B cell (primary cell): ENCODE data around the gene BNIP3. TPM values are rescaled to one million over a fixed set of nuclear protein-coding genes. Genes with fewer than 3 reads are reported as not detected.

Experiments
- ATAC-seq: fragments of 200-7000 bp; cut with Tn5 transposase; one replicate; pipeline ENCODE4 v1.10.0; 2021; ENCODE audit warnings: low read depth, mild to moderate bottlenecking, moderate number of reproducible peaks, moderate library complexity
- CTCF ChIA-PET: fragments of 350-600 bp; sonication (Branson Sonifier 250); formaldehyde crosslinking; loops from one replicate; lab custom pipeline; 2021; ENCODE audit warnings: antibody characterized with exemption, inconsistent platforms; lab: Charles Lee
- POLR2A ChIA-PET: fragments of 350-600 bp; sonication (Branson Sonifier 250); formaldehyde crosslinking; loops from one replicate; lab custom pipeline; 2021; ENCODE audit warnings: antibody characterized with exemption; lab: Charles Lee
- DNase-seq: peaks from one replicate; pipeline ENCODE4 v3.0.0; 2013
- H2AFZ ChIP-seq: 2 replicates; pipeline ENCODE4 v1.6.1; 2012; ENCODE audit warnings: mild to moderate bottlenecking, low read depth, low read length; ENCODE audit not compliant: insufficient read depth, poor library complexity, severe bottlenecking
- H3K27ac ChIP-seq, 2 donors: 1 replicate in 1 of 2; 2 replicates in 1 of 2; pipeline ENCODE4 v1.5.1; 2012 to 2013; ENCODE audit warnings: low read length in 2 of 2, mild to moderate bottlenecking in 2 of 2, moderate library complexity in 1 of 2
- H3K27me3 ChIP-seq, 4 experiments: fragments of 200-600 bp in 1 of 4; sonication (generic) in 1 of 4; replicated peaks in 1 of 4; 1 replicate in 2 of 4; 2 replicates in 2 of 4; pipeline versions ENCODE4 v1.6.1 to v1.7.0; 2013 to 2016; ENCODE audit warnings: low read length in 3 of 4, mild to moderate bottlenecking in 2 of 4, mixed read lengths in 1 of 4, moderate library complexity in 1 of 4; ENCODE audit not compliant: insufficient read depth in 4 of 4, control insufficient read depth in 3 of 4; ENCODE audit errors: control extremely low read depth in 1 of 4
- H3K36me3 ChIP-seq, 2 experiments: replicated peaks in 1 of 2; 1 replicate in 1 of 2; 2 replicates in 1 of 2; pipeline versions ENCODE4 v1.6.1 to v1.7.1; 2013; ENCODE audit warnings: low read length in 1 of 2; ENCODE audit not compliant: insufficient read depth in 2 of 2, control insufficient read depth in 1 of 2; ENCODE audit errors: control extremely low read depth in 1 of 2, extremely low read depth in 1 of 2
- H3K4me1 ChIP-seq, 2 donors: fragments of 200-600 bp in 1 of 2; sonication (generic) in 1 of 2; 1 replicate in 1 of 2; 2 replicates in 1 of 2; pipeline versions ENCODE4 v1.5.1 to v1.6.1; 2013 to 2017; ENCODE audit warnings: low read length in 2 of 2; ENCODE audit not compliant: control insufficient read depth in 2 of 2, insufficient read depth in 2 of 2
- H3K4me2 ChIP-seq: replicated peaks from 2 replicates; pipeline ENCODE3; 2012; ENCODE audit warnings: mild to moderate bottlenecking, low read depth, low read length; ENCODE audit not compliant: poor library complexity, severe bottlenecking
- H3K4me3 ChIP-seq, 5 experiments: fragments of 200-600 bp in 1 of 5; sonication (generic) in 1 of 5; 1 replicate in 3 of 5; 2 replicates in 2 of 5; pipeline versions ENCODE4 v1.5.1 to v1.7.0; 2011 to 2016; ENCODE audit warnings: low read length in 4 of 5, mild to moderate bottlenecking in 4 of 5, low read depth in 2 of 5, control low read depth in 1 of 5, moderate library complexity in 1 of 5; ENCODE audit not compliant: insufficient read depth in 1 of 5; ENCODE audit errors: control extremely low read depth in 1 of 5, extremely low read depth in 1 of 5
- H3K79me2 ChIP-seq: fragments of 200-600 bp; sonication (generic); one replicate; pipeline ENCODE4 v1.6.0; 2016; ENCODE audit warnings: low read length; ENCODE audit not compliant: control insufficient read depth, insufficient read depth
- H3K9ac ChIP-seq: fragments of 200-600 bp; sonication (generic); 2 replicates; pipeline ENCODE4 v1.6.1; 2017; ENCODE audit warnings: mild to moderate bottlenecking, low read length, moderate library complexity
- H3K9me3 ChIP-seq, 3 donors: one replicate each; pipeline versions ENCODE4 v1.6.1 to v1.7.1; 2013; ENCODE audit warnings: low read length in 2 of 3; ENCODE audit not compliant: control insufficient read depth in 2 of 3, insufficient read depth in 1 of 3; ENCODE audit errors: control extremely low read depth in 1 of 3
- H4K20me1 ChIP-seq: 2 replicates; pipeline ENCODE4 v1.6.0; 2012; ENCODE audit warnings: mild to moderate bottlenecking, low read length; ENCODE audit not compliant: insufficient read depth, control insufficient read depth, poor library complexity, severe bottlenecking
- H3K27ac Mint-ChIP-seq: one replicate; pipeline ENCODE4 v1.8.0; 2021; ENCODE audit warnings: mixed read lengths
- H3K27me3 Mint-ChIP-seq: one replicate; pipeline ENCODE4 v1.8.0; 2021; ENCODE audit warnings: mixed read lengths
- H3K4me1 Mint-ChIP-seq: one replicate; pipeline ENCODE4 v1.8.0; 2021; ENCODE audit warnings: mixed read lengths
- H3K4me3 Mint-ChIP-seq: one replicate; pipeline ENCODE4 v1.8.0; 2021; ENCODE audit warnings: mixed read lengths
- H3K9me3 Mint-ChIP-seq: one replicate; pipeline ENCODE4 v1.8.0; 2022; ENCODE audit warnings: mixed read lengths; ENCODE audit not compliant: insufficient read depth
- CTCF ChIP-seq: fragments of 200-600 bp; IDR thresholded peaks from one replicate; pipeline ENCODE4 v1.8.0; 2022; ENCODE audit warnings: antibody characterized with exemption, mild to moderate bottlenecking
- EZH2 ChIP-seq: IDR thresholded peaks from 2 replicates; pipeline ENCODE4 v1.6.1; 2012; ENCODE audit warnings: borderline replicate concordance, low read depth, mild to moderate bottlenecking, moderate library complexity, low read length; ENCODE audit not compliant: insufficient read depth, poor library complexity, severe bottlenecking
- WGBS: methylation state at CpG from one replicate; pipeline ENCODE4 v1.1.5; 2013; ENCODE audit warnings: missing lambda C conversion rate; ENCODE audit not compliant: insufficient coverage; 5-methylcytosine and 5-hydroxymethylcytosine counted together
- intact Hi-C: fragments of 100-400 bp; cut with micrococcal nuclease; formaldehyde crosslinking; loops from one replicate; pipeline ENCODE4 v1.10.0; 2022
- polyA plus RNA-seq: library from polyadenylated mRNA; depleted of rRNA; stranded (reverse); fragments of >200 nt; gene quantifications from 2 replicates; pipeline ENCODE4 v1.2.3, GENCODE V29; 2012
- total RNA-seq, 2 donors: library from RNA; stranded (reverse); fragments of 120-200 nt in 1 of 2; gene quantifications; 1 replicate in 1 of 2; 2 replicates in 1 of 2; pipeline versions ENCODE4 v1.2.3 to v1.2.4, GENCODE V29; 2013 to 2022

Gene BNIP3
- total and polyA plus RNA-seq, 2 donors (not counting 1 experiment from before 2014, with no cell fraction given), result 7.1 to 10.9 TPM

GRCh38 chr10:132027423-132027983, 45.8 kb upstream of the BNIP3 start:
- no peaks in the 10 kb centered on the region for H3K36me3 ChIP-seq
- CTCF ChIA-PET, result no interaction called here
- Mint-ChIP-seq H3K27me3 (peaks cover 49% of the 10 kb centered on the region), H3K4me1 (peaks cover 5% of the 10 kb centered on the region), H3K4me3 (no peak overlapping the region), H3K9me3 (no peaks in the 10 kb centered on the region), H3K27ac (no peak overlapping the region)
- intact Hi-C loops, result no loop called here
- H4K20me1 ChIP-seq, result no peaks in the 10 kb centered on the region
- H3K27me3 ChIP-seq, result peaks cover 0 to 8% (median 4%) of the 10 kb centered on the region in 4 experiments
- ATAC-seq (no peak), DNase-seq (no peak)
- no peak overlapping the region for H3K4me2 ChIP-seq
- 76% methylated on average over 2 of the region's 3 CpGs for WGBS
- H3K27ac ChIP-seq, result no peak overlapping the region
- H3K9ac ChIP-seq, result no peak overlapping the region
- no peak overlapping the region for H2AFZ ChIP-seq
- no peaks in the 10 kb centered on the region for H3K79me2 ChIP-seq
- TF ChIP-seq EZH2, result no peak
- no peak for TF ChIP-seq CTCF
- POLR2A ChIA-PET, result no interaction called here
- H3K4me1 ChIP-seq, result peaks cover 0 to 7% of the 10 kb centered on the region in 2 donors
- H3K4me3 ChIP-seq, result no peak overlapping the region
- H3K9me3 ChIP-seq, result peaks cover 0 to 1% (median 0%) of the 10 kb centered on the region in 3 donors

GRCh38 chr10:132023092-132023811, 41.5 kb upstream of the BNIP3 start:
- H3K4me1 Mint-ChIP-seq, result peaks cover 5% of the 10 kb centered on the region
- POLR2A ChIA-PET, result no interaction called here
- peaks cover 34% of the 10 kb centered on the region for H3K27me3 Mint-ChIP-seq
- no peak overlapping the region for H3K27ac Mint-ChIP-seq
- H3K4me3 Mint-ChIP-seq, result peak overlapping the region; percentile 14
- CTCF ChIA-PET, result interaction anchor here (0.6 to 5.2 kb wide), 16 partner anchors 8 to 148 kb away, joined by 3 to 106 read pairs (median 3); partner anchors contain the start of gene PPP2R2D
- Histone ChIP-seq H3K4me3 (no peak overlapping the region), H3K4me2 (peak overlapping the region; percentile 43), H3K36me3 (no peaks in the 10 kb centered on the region), H3K9ac (no peak overlapping the region), H3K4me1 (peaks cover 0 to 7% of the 10 kb centered on the region in 2 donors), H3K79me2 (no peaks in the 10 kb centered on the region), H3K27me3 (peaks cover 0 to 7% (median 3%) of the 10 kb centered on the region in 4 experiments), H3K27ac (no peak overlapping the region), H2AFZ (peak overlapping the region; percentile 8), H4K20me1 (no peaks in the 10 kb centered on the region), H3K9me3 (peaks cover 0 to 1% (median 0%) of the 10 kb centered on the region in 3 donors)
- DNase-seq (peak; percentile 72), ATAC-seq (peak; percentile 69)
- H3K9me3 Mint-ChIP-seq, result no peaks in the 10 kb centered on the region
- WGBS, result 29% methylated on average over 34 of the region's 36 CpGs
- peak; percentile 82 for TF ChIP-seq CTCF
- TF ChIP-seq EZH2, result no peak
- intact Hi-C loops, result no loop called here
